ENCODE measurements around the gene CCDC154.
"Not testable (repeated sequence)": the region's sequence is repeated elsewhere in the genome, so short reads cannot be mapped to it uniquely, and the experiment has no call there.

Gene CCDC154

DNA sequence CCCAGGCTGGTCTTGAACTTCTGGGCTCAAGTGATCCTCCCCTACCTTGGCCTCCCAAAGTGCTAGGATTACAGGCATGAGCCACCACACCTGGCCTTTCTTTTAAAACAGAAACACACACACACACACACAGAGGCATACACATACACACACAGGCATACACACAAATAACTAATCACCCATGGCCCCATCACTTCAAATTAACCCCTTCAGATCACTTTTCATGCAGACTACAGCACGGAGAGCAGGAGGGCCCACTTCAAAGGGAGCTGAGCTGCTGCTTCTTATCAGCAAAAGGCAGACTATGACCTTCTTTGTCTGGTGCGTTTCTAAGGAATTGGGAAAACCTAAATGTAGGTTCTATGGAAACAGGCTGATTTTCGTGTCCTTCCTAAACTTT lies 28.6 kb upstream of the CCDC154 start:
- FAIRE-seq: no peak

DNA sequence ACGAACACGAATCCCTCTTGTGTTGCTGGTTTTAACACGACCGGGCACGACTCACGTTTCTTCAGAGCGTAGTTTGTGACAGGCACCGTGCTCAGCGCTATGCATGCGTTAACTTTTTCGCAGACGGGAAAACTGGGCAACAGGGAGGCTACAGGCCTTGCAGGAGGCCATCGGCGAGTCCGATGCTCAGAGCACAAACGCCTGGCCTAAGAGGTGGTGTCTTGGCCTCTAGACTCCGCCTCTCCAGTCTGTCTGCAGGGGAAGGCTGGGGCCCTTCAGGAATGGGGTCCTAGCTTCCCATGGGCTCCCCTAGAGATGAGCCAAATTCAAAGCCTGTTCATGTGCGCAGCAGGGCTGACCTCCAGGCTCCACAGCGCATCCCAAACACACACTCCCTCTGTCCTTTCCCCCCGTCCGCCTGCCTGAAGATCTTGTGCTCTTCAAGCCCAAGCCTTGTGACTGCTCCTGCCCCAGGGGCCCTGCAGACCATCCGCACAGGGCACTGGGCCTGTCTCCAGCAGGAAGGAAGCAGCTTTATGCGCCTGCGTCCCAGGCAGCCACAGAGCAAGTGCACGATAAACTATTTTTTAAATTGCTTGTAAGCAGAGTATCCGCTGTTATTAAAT lies 27.3 kb upstream of the CCDC154 start:
- no peak for FAIRE-seq

DNA sequence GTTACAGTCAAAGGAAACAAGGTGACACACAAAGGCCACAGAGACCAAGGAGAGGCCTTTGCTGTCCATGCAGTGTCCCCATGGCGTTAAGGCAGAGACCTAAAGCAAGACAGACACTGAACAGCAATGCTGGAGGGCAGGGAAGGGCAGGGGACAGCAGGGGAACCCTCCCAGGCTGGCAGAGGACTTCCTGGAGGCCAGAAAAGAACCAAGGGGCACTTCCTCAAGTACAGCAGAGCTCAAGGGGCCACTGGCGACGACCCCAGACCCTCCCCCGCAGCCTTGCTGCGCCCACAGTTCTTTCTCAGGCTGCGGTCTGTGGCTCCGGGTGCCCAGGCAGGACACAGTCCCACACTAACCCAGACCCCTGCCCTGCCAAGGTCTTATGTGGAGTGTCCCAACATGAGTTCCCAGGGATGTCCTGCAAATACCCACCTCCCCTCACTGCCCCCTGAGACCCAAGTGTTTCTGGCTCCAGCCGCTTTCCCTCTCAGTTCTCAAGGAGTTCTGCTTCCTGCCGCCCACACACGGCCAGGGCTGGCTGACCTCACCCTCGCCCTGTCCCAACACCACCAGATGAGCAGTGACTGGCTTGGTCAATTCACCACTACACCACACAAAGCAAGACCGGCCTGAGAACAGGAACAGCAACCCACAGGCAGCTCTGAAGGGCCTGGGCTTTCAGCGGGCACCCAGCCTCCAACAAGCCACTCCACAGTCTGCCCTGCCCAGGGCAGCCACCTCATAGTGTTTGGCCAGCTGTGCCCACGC lies 26.3 kb upstream of the CCDC154 start:
- no peak for FAIRE-seq

DNA sequence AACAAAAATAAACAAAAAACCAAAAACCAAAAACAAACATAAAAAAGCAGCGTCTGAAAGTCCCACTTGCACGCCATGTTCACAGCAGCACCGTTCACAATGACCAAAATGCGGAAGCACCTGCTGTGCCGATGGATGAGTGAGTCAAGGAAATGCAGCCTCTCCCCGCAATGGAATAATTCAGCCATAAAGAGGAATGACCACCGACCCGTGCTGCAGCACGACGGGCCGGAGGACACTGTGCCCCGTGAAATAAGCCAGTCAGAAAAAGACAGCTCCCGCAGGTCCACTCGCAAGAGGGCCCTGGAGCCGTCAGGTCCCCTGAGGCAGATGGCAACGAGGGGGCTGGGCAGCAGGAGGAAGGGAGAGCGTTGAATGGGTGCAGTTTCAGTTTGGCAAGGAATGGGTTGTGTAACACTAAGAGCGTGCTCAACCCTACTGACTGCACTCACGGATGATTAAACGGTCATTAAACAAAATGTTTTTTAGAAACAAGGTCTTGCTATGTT lies 25.4 kb upstream of the CCDC154 start:
- no peak for FAIRE-seq

DNA sequence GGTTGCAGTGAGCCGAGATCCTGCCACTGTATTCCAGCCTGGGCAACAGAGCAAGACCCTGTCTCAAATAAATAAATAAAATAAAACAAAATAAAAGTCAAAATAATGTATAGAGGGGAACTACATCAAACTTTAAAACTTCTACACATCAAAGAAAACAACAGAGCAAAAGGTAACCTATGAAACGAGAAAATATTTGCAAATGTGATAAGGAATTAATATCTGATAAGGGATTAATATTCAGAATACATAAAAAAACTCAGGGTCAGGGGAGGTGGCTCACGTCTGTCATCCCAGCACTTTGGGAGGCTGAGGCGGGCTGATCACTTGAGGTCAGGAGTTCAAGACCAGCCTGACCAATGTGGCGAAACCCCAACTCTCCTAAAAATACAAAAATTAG lies 24.8 kb upstream of the CCDC154 start:
- not testable (repeated sequence) for FAIRE-seq

DNA sequence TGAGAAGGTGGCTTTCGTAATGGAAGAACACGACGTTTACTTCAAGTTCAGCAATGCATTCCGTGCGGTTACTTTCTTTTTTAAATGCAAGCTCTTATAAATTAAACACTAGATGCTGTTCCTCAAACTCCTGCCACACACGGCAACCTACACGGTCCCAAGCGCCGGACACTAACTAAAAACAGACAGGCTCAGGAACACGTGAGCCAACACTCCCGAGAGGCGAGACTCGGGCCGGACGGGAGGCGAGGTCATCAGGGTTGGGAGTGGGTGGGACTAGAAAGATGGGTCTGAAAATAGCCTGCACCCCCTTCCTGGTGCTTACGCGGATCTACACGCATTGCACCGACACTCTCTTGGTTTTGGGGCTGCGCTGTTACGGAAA lies 24.1 kb upstream of the CCDC154 start:
- no peak for FAIRE-seq

GRCh38 chr16:1466968-1467521 lies 22.7 kb upstream of the CCDC154 start:
- FAIRE-seq: no peak

DNA sequence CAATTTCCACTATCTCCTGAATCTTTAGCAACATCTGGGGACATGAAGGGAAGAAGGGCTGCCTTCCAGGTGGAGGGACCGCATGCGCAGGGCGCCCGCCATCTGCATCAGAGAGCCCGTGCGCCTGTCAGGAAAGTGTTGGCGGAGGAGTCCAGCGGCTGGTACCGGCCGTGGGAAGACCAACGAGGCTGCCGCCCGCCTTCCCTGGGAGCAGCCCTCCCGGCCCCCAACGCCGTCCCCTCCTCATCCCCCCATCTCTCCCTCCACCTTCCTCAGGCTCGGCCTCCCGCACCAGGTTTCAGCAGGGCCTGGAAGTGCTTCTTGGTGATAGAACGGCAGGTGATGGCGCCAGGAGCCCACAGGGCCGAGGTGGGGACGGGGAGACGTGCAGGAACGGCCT lies 21.7 kb upstream of the CCDC154 start:
- FAIRE-seq: no peak

- no peak for FAIRE-seq
Measured at GRCh38 chr16:1465567-1465915, 21.2 kb upstream of the CCDC154 start.

DNA sequence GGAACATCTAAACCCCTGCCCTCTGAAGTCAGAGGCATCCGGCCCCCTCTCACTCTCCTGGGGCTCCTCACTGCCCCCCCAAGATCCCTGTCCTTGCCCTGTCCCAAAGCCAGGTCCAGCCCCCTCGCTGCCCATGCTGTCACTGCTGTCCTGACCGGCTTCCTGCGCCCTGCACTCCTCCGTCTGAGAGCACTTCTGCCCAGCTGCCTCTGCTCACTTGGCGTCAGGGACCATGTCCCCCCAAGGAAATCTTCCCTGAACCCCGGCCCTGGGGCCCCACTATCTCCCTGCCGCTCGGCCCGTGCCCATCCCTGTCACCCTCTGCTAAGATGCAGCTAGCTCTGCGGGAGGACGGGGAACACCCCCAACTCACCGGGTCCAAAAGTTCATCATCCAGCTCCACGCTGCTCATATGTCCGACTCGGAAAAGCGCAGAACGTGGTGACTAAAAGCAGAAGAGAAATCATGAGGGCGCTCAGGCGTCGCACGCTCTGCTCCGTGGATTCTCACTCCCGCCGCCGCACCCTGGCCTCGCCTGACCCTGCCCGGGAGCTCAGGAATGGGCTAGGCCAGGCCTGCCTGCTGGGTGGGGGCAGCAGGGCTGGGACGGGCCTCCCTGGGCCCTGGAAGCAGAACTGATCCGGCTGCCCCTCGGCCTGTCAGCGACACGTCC lies 20.7 kb upstream of the CCDC154 start:
- no peak for FAIRE-seq

DNA sequence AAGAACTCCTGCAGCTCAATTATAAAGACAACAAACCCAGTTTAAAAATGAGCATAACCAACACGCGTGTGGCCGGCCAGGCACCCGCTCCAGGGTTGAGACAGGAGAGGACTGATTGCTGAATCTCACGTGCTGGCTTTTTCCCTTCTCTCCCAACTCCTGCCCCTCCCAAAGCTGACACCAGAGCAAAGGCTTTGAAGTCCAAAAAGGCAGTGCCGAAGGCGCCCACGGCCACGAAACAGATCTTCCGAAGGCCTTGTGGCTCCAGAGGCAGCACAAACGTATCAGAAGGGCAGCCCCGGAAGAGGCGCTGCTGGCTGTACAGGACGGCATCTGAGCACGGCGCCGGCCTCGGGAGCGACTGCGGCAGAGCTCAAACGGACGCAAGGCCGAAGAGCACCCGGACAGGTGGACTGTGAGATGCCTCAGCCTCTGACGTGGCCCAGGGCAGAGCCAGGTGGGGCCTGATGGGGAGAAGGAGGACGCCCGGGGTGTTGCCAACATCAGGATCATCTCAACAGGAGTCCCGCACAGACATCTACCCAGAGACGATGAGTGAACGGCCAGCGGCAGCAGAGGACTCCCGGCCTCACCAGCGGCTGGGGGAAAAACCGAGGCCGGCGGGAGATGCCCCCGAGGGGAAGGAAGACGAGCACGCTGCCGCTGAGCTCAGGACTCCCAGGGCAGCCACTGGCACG lies 20.0 kb upstream of the CCDC154 start:
- FAIRE-seq: no peak

DNA sequence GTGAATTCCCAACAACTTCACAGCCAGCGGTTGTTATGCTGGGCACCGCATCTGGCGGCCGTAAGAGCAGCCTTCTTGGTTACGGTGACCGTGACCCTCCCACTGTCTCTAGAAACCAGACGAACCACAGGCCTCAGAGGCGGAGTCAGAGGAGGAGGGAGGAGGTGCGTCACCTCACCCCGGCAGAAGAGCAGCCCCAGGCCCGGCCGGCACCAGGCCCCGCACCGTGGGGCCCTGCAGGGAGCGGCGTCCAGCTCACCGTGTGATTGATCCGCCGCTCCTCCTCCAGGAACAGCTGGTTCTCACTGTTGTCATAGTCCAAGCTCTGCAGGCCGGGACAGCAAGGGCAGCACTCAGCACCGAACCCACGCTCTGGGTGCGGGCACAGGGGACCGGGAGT lies 16.8 kb upstream of the CCDC154 start:
- FAIRE-seq: no peak

DNA sequence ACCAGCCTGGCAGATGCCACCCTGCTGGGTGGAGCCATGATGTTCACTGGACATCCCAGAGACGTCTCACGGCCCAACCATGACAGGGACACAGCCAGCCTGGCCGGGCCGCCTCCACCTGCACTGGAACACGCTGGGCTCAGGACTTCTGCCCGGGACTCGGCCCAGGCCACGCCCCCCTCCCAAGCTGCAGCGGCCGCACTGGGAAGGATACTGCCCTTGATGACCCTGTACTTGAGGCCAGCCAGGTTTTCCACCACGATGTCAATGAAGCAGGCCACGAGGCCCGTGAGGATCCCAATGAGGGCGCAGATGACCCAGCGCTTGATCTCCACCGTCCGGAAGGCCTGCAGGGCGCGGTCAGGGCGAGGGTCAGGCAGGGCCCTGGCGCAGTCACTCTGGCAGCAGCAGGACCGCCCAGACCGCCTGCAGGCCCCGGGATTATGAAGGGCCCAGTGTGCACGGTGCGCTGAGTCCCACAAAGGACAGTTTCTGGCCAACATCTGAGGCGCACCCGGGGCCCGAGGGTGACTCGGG lies 16.3 kb upstream of the CCDC154 start:
- no peak for FAIRE-seq

GRCh38 chr16:1459967-1460366 lies 15.6 kb upstream of the CCDC154 start:
- no peak for FAIRE-seq

DNA sequence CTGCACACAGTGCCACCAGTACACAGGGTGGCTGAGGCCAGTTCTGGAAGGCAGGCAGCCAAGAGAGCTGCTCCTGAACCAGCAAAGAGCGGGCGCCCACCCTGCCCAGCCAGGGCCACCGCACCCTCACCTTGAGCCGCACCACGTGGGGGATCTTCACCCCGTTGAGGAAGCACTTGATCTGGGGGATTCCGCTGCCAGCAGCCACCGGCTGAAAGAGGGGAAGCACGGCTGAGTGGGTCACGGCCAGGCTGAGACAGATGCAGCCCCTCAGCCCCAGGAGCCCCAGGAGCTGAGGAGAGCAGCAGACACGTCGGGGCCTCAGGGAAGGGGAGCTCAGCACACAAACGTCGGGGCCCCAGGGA lies 14.6 kb upstream of the CCDC154 start:
- FAIRE-seq: no peak

GRCh38 chr16:1458336-1458976 lies 14.1 kb upstream of the CCDC154 start:
- FAIRE-seq: no peak

DNA sequence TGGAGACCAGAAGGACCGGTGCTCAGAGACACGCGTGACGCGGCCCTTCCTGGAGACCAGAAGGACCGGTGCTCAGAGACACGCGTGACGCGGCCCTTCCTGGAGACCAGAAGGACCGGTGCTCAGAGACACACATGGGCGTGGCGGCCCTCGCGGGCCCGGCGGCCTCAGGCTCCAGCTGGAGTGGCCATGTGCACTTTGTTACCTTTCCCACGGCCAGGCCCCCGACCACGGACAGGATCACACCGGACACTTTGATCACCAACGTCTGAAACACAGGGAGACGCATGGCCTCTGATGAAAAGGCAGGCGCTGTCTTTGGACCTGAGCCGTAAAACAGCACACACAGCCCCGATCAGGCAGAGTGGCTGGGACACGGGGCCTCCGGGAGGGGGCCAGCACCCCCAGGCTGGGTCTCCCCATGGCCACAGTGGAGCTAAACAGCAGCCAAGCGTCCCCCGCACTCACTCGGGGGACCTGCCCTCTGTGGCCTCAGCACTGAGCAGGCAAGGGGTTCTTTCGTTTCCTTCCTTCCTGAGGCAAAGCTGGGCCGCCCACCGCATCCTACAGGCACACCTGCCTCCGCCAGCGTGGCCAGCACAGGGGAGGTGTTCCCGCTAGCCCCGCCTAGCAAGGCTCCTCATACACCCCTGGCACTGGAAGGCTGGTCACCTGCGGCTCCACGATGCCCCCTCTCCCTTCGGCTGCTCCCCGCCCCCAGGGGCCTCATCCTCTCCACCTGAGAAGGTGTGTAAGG lies 13.3 kb upstream of the CCDC154 start:
- no peak for FAIRE-seq

GRCh38 chr16:1456951-1457350 lies 12.6 kb upstream of the CCDC154 start:
- FAIRE-seq: no peak

GRCh38 chr16:1455190-1456171 lies 11.1 kb upstream of the CCDC154 start:
- no peak for FAIRE-seq

DNA sequence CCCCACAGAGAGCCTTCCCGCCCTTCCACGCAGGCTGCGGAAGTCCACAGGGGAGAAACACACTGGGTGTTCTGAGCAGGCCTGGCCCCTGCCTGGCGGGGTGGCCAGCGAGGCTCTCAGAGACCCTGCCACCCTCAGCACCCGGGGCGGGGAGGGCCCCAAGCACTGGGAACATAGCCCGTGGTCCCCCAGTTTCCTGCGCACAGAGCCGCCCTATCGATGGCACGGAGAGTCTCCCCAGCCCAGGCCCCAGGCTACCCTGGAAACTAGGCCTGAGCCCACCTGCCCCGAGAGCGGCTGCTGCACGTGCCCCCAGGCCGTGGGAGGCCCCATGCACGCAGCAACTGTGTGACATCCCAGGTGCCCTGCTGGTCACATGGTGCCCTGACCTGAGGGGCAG lies 10.2 kb upstream of the CCDC154 start:
- no peak for FAIRE-seq
